BE2C (cell line): Measurements from ENCODE around the gene NOTCH2NLA.
A peak's percentile ranks its signal among the peaks of the same experiment; 100 is the strongest.
"Not testable (repeated sequence)": the region's sequence is repeated elsewhere in the genome, so short reads cannot be mapped to it uniquely, and the experiment has no call there.

ENCODE experiments used
- DNase-seq: peaks from one replicate; pipeline ENCODE4 v3.0.0-alpha.2; 2020
- H3K27me3 ChIP-seq: fragments of 250-450 bp; sonication (Bioruptor Pico); 2 replicates; pipeline ENCODE4 v1.5.1; 2020; ENCODE audit warnings: mild to moderate bottlenecking
- H3K36me3 ChIP-seq: fragments of 250-450 bp; sonication (Bioruptor Pico); 2 replicates; pipeline ENCODE4 v1.5.1; 2020; ENCODE audit warnings: mild to moderate bottlenecking
- H3K4me1 ChIP-seq: fragments of 250-450 bp; sonication (Bioruptor Pico); 2 replicates; pipeline ENCODE4 v1.5.1; 2020
- H3K4me3 ChIP-seq: 2 replicates; pipeline ENCODE4 v1.5.1; 2011; ENCODE audit warnings: low read depth, low read length
- H3K9me3 ChIP-seq: fragments of 250-450 bp; sonication (Bioruptor Pico); 2 replicates; pipeline ENCODE4 v1.5.1; 2020

NOTCH2NLA gene

GRCh38 chr1:146248643-146249042 lies 19.8 kb upstream of the NOTCH2NLA start:
- H3K27me3 ChIP-seq, H3K9me3 ChIP-seq, H3K36me3 ChIP-seq, H3K4me3 ChIP-seq, DNase-seq, H3K4me1 ChIP-seq: not testable (repeated sequence)

GRCh38 chr1:146236626-146237025 lies 7.8 kb upstream of the NOTCH2NLA start:
- H3K4me1 ChIP-seq, H3K9me3 ChIP-seq, H3K27me3 ChIP-seq, DNase-seq, H3K4me3 ChIP-seq, H3K36me3 ChIP-seq: not testable (repeated sequence)

- H3K4me3 ChIP-seq, DNase-seq, H3K9me3 ChIP-seq, H3K4me1 ChIP-seq, H3K27me3 ChIP-seq, H3K36me3 ChIP-seq: not testable (repeated sequence)
These were observed 7.3 kb upstream of the NOTCH2NLA start for GRCh38 chr1:146236026-146236601.

DNA sequence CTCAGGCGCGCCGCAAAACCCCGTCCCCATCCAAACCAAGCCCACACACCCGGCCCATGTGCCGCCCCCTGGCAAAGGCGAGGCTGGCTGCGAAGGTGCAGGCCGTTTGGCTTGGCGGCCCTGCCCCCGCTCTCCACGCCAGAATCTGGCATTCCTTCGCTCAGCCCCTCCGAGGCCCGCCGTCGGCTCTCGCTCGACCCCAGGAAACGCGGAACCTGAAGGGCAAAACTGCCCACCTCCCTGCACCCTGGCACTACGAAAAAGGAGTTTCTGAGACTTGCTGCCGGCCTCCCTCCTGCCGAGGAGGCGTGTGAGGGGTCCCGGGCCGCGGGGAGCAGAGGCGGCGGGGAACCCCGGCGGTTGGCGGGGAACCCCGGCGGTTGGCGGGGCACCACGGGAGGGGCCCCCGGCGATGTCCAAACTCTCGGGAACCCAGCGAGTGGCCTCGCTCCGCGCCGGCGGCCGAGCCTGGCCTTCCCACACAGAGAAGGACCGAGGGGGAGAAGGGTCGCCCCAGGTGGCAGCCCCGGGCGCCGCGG lies 608 bp downstream of the NOTCH2NLA start:
- H3K36me3 ChIP-seq, H3K4me1 ChIP-seq, H3K4me3 ChIP-seq, H3K9me3 ChIP-seq, H3K27me3 ChIP-seq: not testable (repeated sequence)
- DNase-seq: peak; percentile 2

GRCh38 chr1:146174531-146174930 lies 54.3 kb downstream of the NOTCH2NLA start:
- H3K27me3 ChIP-seq, H3K36me3 ChIP-seq, H3K4me3 ChIP-seq, H3K9me3 ChIP-seq, DNase-seq, H3K4me1 ChIP-seq: not testable (repeated sequence)

GRCh38 chr1:146167740-146168139 lies 61.1 kb downstream of the NOTCH2NLA start:
- not testable (repeated sequence) for DNase-seq, H3K27me3 ChIP-seq, H3K4me3 ChIP-seq, H3K9me3 ChIP-seq, H3K36me3 ChIP-seq, H3K4me1 ChIP-seq

DNA sequence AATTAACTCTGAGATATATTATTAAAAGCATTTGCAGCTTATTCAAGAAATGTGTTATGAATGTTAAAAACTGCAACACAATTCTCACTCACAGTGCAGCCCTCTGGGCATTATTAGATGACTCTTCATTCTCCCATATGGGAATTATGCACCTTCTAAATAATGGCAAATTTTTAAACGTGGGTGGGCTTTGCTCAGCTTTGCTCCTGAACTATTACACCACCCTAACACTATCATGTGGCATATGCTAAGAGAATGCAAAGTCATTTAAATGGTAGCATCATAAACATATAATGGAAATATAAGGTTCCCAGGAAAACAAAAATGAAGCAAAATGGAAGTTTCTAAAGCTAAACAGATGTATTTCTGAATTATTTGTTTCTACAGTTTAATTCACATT lies 61.5 kb downstream of the NOTCH2NLA start:
- not testable (repeated sequence) for H3K27me3 ChIP-seq, H3K4me1 ChIP-seq, H3K36me3 ChIP-seq, DNase-seq, H3K9me3 ChIP-seq, H3K4me3 ChIP-seq

- H3K9me3 ChIP-seq, H3K27me3 ChIP-seq, H3K4me1 ChIP-seq, H3K36me3 ChIP-seq, DNase-seq, H3K4me3 ChIP-seq: not testable (repeated sequence)
These were observed 84.4 kb downstream of the NOTCH2NLA start, which contains the start of gene NBPF10 for GRCh38 chr1:146144465-146144864. NBPF10 (minus strand) TSS chr1:146144804; CDS start chr1:146144769, 35 bp downstream.
